GM10248 (cell line): ENCODE results near the gene ADAMTS3.

Experiments used
- CTCF ChIA-PET: fragments of 300-600 bp; sonication (Branson Sonifier 250); formaldehyde crosslinking; extraction: SDS; loops from one replicate; lab custom pipeline; 2021; ENCODE audit warnings: antibody characterized with exemption; lab: Yijun Ruan, JAX
- POLR2A ChIA-PET: fragments of 350-650 bp; sonication (Branson Sonifier 250); formaldehyde crosslinking; extraction: SDS; loops from one replicate; lab custom pipeline; 2020; ENCODE audit warnings: antibody characterized with exemption; lab: Yijun Ruan, JAX
- DNase-seq: peaks from one replicate; pipeline ENCODE4 v3.0.0; 2012; ENCODE audit errors: extremely low spot score
- CTCF ChIP-seq: IDR thresholded peaks from 2 replicates; pipeline ENCODE4 v1.5.1; 2012; ENCODE audit warnings: mild to moderate bottlenecking, low read depth; ENCODE audit errors: extremely low read depth, missing control alignments, control extremely low read depth

ADAMTS3 gene

DNA sequence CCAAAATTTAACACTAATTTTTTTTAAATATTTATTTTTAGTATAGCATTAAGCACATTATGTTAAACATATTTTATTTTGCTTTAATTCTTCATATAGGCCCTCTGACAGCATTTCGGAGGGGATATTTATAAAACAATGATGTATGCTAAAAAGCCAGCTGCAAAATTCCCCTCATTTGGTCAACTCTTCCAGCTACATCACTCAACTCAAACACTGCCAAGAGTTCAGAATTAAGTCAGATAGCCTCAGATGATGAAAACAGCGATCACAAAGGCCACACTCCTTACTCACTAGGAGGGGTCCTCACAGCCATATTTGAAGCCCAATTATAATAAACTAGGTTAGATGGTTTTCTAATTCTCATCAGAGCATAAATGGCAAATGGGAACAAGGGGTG lies 146.6 kb downstream of the ADAMTS3 start:
- ChIA-PET POLR2A (no interaction called here), CTCF (no interaction called here)
- TF ChIP-seq CTCF = no peak
- DNase-seq = no peak

DNA sequence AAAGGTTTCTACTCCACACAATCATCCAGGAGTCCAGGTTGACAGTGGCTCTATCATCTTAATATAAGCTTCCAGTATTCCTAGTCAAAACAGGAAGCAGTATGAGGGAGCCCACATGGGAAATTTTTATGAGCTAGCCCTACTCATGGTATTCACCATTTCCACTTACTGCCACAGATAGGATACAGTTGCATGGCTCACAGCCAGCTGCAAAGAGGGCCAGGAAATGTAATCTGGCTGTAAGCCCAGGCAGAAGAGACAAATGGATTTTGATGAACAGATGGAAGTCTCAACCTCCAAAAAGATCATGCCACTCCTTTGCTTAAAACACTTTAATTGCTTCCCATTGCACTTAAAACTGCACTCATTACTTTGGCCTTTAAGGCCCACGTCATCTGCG lies 150.6 kb downstream of the ADAMTS3 start:
- no peak for TF ChIP-seq CTCF
- no peak for DNase-seq
- ChIA-PET CTCF (interaction anchor here (1.2 to 1.3 kb wide), 2 partner anchors 20 to 116 kb away, joined by 3 to 4 read pairs; no protein-coding TSS in a partner anchor), POLR2A (no interaction called here)

GRCh38 chr4:72410158-72410557 lies 158.9 kb downstream of the ADAMTS3 start:
- ChIA-PET POLR2A (no interaction called here), CTCF (interaction anchor here (1.1 kb wide), 1 partner anchor 9 kb away, joined by 3 read pairs; no protein-coding TSS in a partner anchor)
- no peak for TF ChIP-seq CTCF
- no peak for DNase-seq

GRCh38 chr4:72408568-72408967 lies 160.5 kb downstream of the ADAMTS3 start:
- POLR2A ChIA-PET = no interaction called here
- no peak for DNase-seq
- no peak for TF ChIP-seq CTCF
- CTCF ChIA-PET = no interaction called here

DNA sequence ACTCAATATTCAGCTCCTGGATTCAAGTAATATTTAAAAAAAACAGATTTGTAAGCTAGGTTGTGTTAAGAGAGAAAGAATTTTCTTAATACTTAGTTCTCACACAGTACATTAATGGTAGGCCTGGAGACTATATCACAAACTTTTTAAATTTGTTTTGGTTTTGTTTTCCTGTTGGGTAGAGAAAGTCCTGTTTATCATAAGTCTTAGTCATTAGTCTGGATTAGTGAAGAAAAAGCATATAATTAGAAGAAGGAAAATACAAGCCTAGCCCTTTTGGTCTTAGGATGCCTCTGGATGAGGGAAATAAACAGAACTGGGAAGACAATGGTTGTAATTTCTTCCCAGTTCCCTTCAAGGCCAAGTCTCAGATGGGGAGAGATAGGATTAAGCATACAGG lies 163.6 kb downstream of the ADAMTS3 start:
- no peak for DNase-seq
- CTCF ChIA-PET = no interaction called here
- TF ChIP-seq CTCF = no peak
- POLR2A ChIA-PET = no interaction called here

DNA sequence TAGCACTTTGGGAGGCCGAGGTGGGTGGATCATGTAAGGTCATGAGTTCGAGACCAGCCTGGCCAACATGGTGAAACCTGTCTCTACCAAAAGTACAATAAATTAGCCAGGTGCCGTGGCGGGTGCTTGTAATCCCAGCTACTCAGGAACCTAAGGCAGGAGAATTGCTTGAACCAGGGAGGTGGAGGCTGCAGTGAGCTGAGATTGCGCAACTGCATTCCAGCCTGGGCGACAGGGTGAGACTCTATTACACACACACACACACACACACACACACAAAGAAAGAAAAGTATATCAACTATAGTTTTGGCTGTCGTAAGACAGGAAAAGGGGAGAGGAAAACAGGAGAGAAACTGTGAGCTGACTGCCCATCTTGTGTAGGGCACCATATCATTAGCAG lies 171.7 kb downstream of the ADAMTS3 start:
- ChIA-PET CTCF (interaction anchor here (2.0 kb wide), 1 partner anchor 11 kb away, joined by 9 read pairs; no protein-coding TSS in a partner anchor), POLR2A (no interaction called here)
- DNase-seq = no peak
- no peak for TF ChIP-seq CTCF

GRCh38 chr4:72394012-72394663 lies 174.9 kb downstream of the ADAMTS3 start:
- ChIA-PET CTCF (interaction anchor here (1.1 kb wide), 1 partner anchor 72 kb away, joined by 3 read pairs; no protein-coding TSS in a partner anchor), POLR2A (no interaction called here)
- no peak for DNase-seq

More at GRCh38 chr4:72394012-72394663, 174.9 kb downstream of the ADAMTS3 start:
- no peak for TF ChIP-seq CTCF
